Thyroid gland (tissue), 4 donors: ENCODE results near the gene ABHD3. TPM values are rescaled to one million over a fixed set of nuclear protein-coding genes. Genes with fewer than 3 reads are reported as not detected.
"Not testable (repeated sequence)": the region's sequence is repeated elsewhere in the genome, so short reads cannot be mapped to it uniquely, and the experiment has no call there.

Source experiments
- DNase-seq, 2 donors: peaks; one replicate each; pipeline ENCODE4 v3.0.0-alpha.2; 2019
- H3K27ac ChIP-seq, 3 donors: fragments of 200-600 bp; sonication (generic); 1 replicate in 2 of 3; 2 replicates in 1 of 3; pipeline ENCODE4 v1.5.1; 2016 to 2019; ENCODE audit warnings: mild to moderate bottlenecking in 1 of 3, moderate library complexity in 1 of 3
- H3K27me3 ChIP-seq: fragments of 200-600 bp; sonication (generic); one replicate; pipeline ENCODE4 v1.5.1; 2019
- H3K36me3 ChIP-seq, 2 donors: fragments of 200-600 bp; sonication (generic); one replicate each; pipeline ENCODE4 v1.5.1; 2016 to 2019
- H3K4me1 ChIP-seq, 2 donors: fragments of 200-600 bp; sonication (generic); one replicate each; pipeline ENCODE4 v1.5.1; 2017 to 2019
- H3K4me3 ChIP-seq, 3 donors: fragments of 200-600 bp; sonication (generic); replicated peaks in 1 of 3; 1 replicate in 2 of 3; 2 replicates in 1 of 3; pipeline ENCODE4 v1.5.1; 2016; ENCODE audit warnings: mild to moderate bottlenecking in 1 of 3
- H3K9me3 ChIP-seq: fragments of 200-600 bp; sonication (generic); one replicate; pipeline ENCODE4 v1.5.1; 2017
- CTCF ChIP-seq, 6 experiments: fragments of 200-600 bp in 3 of 6; fragments of 450-650 bp in 3 of 6; sonication (generic) in 3 of 6; IDR thresholded peaks; one replicate each; pipeline ENCODE4 v1.5.1; 2016 to 2019; ENCODE audit warnings: antibody characterized with exemption in 6 of 6, mild to moderate bottlenecking in 2 of 6, inconsistent platforms in 1 of 6, moderate library complexity in 1 of 6
- POLR2A ChIP-seq, 2 donors: fragments of 450-650 bp; IDR thresholded peaks; one replicate each; pipeline ENCODE4 v1.6.1; 2017; ENCODE audit warnings: antibody characterized with exemption in 2 of 2, mild to moderate bottlenecking in 2 of 2, moderate library complexity in 1 of 2
- WGBS, 2 donors: methylation state at CpG; one replicate each; pipeline ENCODE4 v1.1.5; 2017; 5-methylcytosine and 5-hydroxymethylcytosine counted together
- intact Hi-C: fragments of 100-400 bp; cut with DNase I; formaldehyde crosslinking; loops from one replicate; pipeline ENCODE4 v1.15.1; 2023
- total RNA-seq, 4 donors: library from RNA; depleted of rRNA; stranded (reverse); fragments of >200 nt; gene quantifications; one replicate each; pipeline ENCODE4 v1.2.3, GENCODE V29; 2016

ABHD3 gene
- total RNA-seq, 4 donors from 2014 or later, result 17.6 to 28.2 (median 24.5) TPM

GRCh38 chr18:21680161-21680560 lies 24.4 kb downstream of the ABHD3 start:
- 93 to 97% methylated on average over 6 of the region's 6 CpGs for WGBS, 2 donors
- Histone ChIP-seq H3K27me3 (no peaks in the 10 kb centered on the region), H3K27ac (no peak overlapping the region), H3K4me1 (peaks cover 4 to 15% of the 10 kb centered on the region in 2 donors), H3K4me3 (no peak overlapping the region), H3K36me3 (no peaks in the 10 kb centered on the region), H3K9me3 (no peaks in the 10 kb centered on the region)
- intact Hi-C loops, result no loop called here
- TF ChIP-seq POLR2A (IDR thresholded peaks at IDR 0.05) (no peak), CTCF (IDR thresholded peaks at IDR 0.05) (no peak)
- no peak for DNase-seq

- intact Hi-C loops, result no loop called here
- H3K4me3 ChIP-seq, result no peak overlapping the region
- no peak overlapping the region for H3K27ac ChIP-seq
- 77 to 84% methylated on average over 1 of the region's 1 CpG for WGBS, 2 donors
- H3K36me3 ChIP-seq, result no peaks in the 10 kb centered on the region
- no peaks in the 10 kb centered on the region for H3K9me3 ChIP-seq
- TF ChIP-seq POLR2A (IDR thresholded peaks at IDR 0.05) (no peak), CTCF (IDR thresholded peaks at IDR 0.05) (no peak)
- H3K27me3 ChIP-seq, result no peaks in the 10 kb centered on the region
- peaks cover 3 to 21% of the 10 kb centered on the region in 2 donors for H3K4me1 ChIP-seq
- no peak for DNase-seq
Measured at GRCh38 chr18:21678859-21679258, 25.7 kb downstream of the ABHD3 start.

- Histone ChIP-seq H3K4me1 (peaks cover 12 to 21% of the 10 kb centered on the region in 2 donors), H3K27ac (peak overlapping the region; percentile 83 to 87 (median 83))
- H3K27me3 ChIP-seq, H3K9me3 ChIP-seq, H3K36me3 ChIP-seq, H3K4me3 ChIP-seq, intact Hi-C loops: not testable (repeated sequence)
- TF ChIP-seq POLR2A (IDR thresholded peaks at IDR 0.05), result peak in 1 of 2 donors; percentile 28
- WGBS, 2 donors, result 73 to 82% methylated on average over 8 of the region's 8 CpGs
- DNase-seq, result peak; percentile 83 to 84
Measured at GRCh38 chr18:21675354-21675753, 29.2 kb downstream of the ABHD3 start.

- no peaks in the 10 kb centered on the region for H3K27me3 ChIP-seq
- peaks cover 12 to 21% of the 10 kb centered on the region in 2 donors for H3K4me1 ChIP-seq
- peak overlapping the region; percentile 78 to 92 (median 87) for H3K27ac ChIP-seq
- TF ChIP-seq POLR2A (IDR thresholded peaks at IDR 0.05) (peak in 1 of 2 donors; percentile 35), CTCF (IDR thresholded peaks at IDR 0.05) (no peak)
- intact Hi-C loops, result no loop called here
- WGBS, 2 donors, result 18 to 53% methylated on average over 3 of the region's 3 CpGs
- no peaks in the 10 kb centered on the region for H3K36me3 ChIP-seq
- peak; percentile 90 to 93 for DNase-seq
- H3K9me3 ChIP-seq, result no peaks in the 10 kb centered on the region
- no peak overlapping the region for H3K4me3 ChIP-seq
Measured at GRCh38 chr18:21672521-21673267, 31.9 kb downstream of the ABHD3 start.

- H3K27me3 ChIP-seq, result no peaks in the 10 kb centered on the region
- H3K9me3 ChIP-seq, result no peaks in the 10 kb centered on the region
- intact Hi-C loops, result no loop called here
Measured at GRCh38 chr18:21669736-21670285, 34.8 kb downstream of the ABHD3 start.

More at GRCh38 chr18:21669736-21670285, 34.8 kb downstream of the ABHD3 start:
- peaks cover 12 to 13% of the 10 kb centered on the region in 2 donors for H3K4me1 ChIP-seq
- no peak for DNase-seq
- WGBS, 2 donors, result 84 to 89% methylated on average over 9 of the region's 9 CpGs
- H3K36me3 ChIP-seq, result no peaks in the 10 kb centered on the region
- no peak overlapping the region for H3K4me3 ChIP-seq
- no peak overlapping the region for H3K27ac ChIP-seq
- TF ChIP-seq CTCF (IDR thresholded peaks at IDR 0.05) (no peak), POLR2A (IDR thresholded peaks at IDR 0.05) (no peak)
